ENCODE data around the gene PRXL2A.

The PRXL2A gene

DNA sequence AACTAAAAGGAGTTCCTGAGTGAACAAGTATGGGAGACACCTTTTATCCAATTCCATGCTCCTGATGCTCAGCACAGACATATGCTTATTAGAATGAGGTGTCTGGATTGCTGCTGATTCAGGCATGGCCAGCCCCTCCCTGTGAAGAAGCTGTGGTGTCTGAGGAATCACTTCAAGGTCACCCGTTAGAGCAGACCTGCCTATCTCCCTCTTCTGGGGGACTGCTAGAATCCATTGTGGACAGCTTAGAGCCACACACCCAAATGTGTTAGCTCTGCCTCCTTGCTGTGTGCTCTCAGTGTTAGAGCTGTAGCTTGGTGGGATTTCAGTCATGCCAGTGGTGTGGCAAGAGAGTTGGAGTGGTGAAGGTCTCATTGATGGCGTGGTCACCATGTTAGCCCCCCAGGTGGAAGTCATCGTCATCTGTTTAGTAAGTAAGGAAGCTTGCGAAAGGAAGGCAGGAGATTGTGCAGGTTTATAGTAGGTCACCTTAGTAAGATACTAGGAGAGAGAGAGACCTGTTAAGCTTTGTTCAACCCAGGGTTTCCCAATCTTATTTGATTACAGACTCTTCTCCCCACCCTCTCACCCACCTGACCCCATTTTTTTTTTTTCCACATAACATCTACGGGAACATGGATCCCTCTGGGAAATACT, 12.8 kb downstream of the PRXL2A start:
- in situ Hi-C loops (cut with HindIII; ENCODE audit: low pct_ligation_motif_present, low sequenced_read_pairs) = no loop called here
- Histone ChIP-seq H3K4me3 (ENCODE audit: low read depth, low read length) (no peak overlapping the region), H3K36me3 (replicated peaks) (no peaks in the 10 kb centered on the region), H3K27me3 (replicated peaks) (no peaks in the 10 kb centered on the region), H3K27ac (no peak overlapping the region)
- no peak for DNase-seq
- TF ChIP-seq, protein P1, sequence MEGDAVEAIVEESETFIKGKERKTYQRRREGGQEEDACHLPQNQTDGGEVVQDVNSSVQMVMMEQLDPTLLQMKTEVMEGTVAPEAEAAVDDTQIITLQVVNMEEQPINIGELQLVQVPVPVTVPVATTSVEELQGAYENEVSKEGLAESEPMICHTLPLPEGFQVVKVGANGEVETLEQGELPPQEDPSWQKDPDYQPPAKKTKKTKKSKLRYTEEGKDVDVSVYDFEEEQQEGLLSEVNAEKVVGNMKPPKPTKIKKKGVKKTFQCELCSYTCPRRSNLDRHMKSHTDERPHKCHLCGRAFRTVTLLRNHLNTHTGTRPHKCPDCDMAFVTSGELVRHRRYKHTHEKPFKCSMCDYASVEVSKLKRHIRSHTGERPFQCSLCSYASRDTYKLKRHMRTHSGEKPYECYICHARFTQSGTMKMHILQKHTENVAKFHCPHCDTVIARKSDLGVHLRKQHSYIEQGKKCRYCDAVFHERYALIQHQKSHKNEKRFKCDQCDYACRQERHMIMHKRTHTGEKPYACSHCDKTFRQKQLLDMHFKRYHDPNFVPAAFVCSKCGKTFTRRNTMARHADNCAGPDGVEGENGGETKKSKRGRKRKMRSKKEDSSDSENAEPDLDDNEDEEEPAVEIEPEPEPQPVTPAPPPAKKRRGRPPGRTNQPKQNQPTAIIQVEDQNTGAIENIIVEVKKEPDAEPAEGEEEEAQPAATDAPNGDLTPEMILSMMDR (IDR thresholded peaks at IDR 0.05; ENCODE audit: low read depth, low read length, missing control alignments) = no peak

DNA sequence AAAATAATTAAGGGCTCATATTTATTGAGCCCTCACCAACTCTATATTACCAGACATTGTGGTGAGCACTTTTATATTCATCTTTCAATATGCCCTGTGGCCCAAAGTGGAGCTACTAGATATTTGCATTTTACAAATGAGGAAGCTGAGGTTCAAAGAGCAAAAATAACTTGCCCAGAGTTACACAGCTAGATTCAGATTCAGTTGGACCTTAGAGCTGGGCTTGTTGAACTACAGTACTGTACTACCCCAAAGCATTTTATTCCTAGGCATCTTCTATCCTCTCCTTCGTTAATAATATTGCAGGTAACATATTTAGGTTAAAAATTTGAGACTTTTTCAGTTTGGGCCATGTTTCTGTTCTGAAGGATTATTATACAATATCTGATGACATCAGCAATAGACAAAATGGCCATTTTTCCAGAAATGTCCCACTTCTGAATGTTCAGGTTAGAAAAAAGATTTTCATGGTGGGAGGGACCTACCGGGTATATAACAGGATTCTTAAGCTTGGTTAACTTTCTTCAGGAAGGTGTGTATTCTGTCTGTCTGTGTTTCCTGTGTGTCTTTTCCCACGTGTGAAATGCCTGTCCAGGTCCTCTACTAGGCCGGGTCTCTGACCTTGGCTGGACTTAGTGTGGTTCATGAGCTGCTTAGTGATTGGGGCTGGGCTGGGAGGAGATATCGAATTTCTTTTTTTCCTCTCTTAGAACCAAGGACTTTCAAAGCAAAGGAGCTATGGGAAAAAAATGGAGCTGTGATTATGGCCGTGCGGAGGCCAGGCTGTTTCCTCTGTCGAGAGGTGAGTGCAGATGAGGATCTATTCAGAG, 13.6 kb downstream of the PRXL2A start:
- Histone ChIP-seq H3K27me3 (replicated peaks) (no peaks in the 10 kb centered on the region), H3K36me3 (replicated peaks) (no peaks in the 10 kb centered on the region), H3K27ac (no peak overlapping the region), H3K4me3 (ENCODE audit: low read depth, low read length) (no peak overlapping the region)
- DNase-seq = no peak
- TF ChIP-seq, protein P1 (IDR thresholded peaks at IDR 0.05; ENCODE audit: low read depth, low read length, missing control alignments) = no peak
- in situ Hi-C loops (cut with HindIII; ENCODE audit: low pct_ligation_motif_present, low sequenced_read_pairs) = no loop called here

DNA sequence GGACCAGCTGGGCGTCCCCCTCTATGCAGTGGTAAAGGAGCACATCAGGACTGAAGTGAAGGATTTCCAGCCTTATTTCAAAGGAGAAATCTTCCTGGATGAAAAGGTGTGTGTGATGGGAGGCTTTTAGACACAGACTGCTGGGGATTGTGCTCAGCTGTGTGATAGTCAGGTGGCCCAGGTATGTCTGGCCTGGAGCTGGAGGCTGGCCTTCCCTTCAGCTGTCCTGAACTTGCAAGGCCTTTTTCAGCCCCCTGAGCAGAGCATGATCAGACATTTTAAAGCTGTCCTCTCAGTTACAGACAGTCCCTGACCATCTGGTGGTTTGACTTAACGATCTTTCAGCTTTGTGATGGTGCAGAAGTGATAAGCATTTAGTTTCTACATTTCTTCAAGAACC, 17.6 kb downstream of the PRXL2A start:
- Histone ChIP-seq H3K27ac (no peak overlapping the region), H3K36me3 (replicated peaks) (no peaks in the 10 kb centered on the region), H3K4me3 (ENCODE audit: low read depth, low read length) (no peak overlapping the region), H3K27me3 (replicated peaks) (no peaks in the 10 kb centered on the region)
- DNase-seq = no peak
- in situ Hi-C loops (cut with HindIII; ENCODE audit: low pct_ligation_motif_present, low sequenced_read_pairs) = no loop called here
- TF ChIP-seq, protein P1 (IDR thresholded peaks at IDR 0.05; ENCODE audit: low read depth, low read length, missing control alignments) = no peak

DNA sequence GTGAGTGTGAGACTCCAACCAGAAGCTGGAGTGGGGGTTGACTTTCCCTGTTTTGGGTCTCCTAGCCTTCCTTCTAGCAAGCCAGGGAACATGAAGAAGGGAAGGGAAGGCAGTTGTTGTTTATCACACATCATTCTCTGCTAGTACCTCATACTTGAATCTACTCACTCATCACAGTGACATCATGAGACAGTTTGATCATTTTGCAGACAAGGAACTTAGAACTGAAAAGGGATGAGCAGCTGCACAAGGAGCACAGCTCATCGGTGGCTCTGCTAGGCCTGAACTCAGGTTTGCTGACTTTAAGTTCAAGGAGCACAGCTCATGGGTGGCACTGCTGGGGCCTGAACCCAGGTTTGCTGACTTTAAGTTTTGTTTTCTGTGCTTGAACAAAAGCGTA, 19.2 kb downstream of the PRXL2A start:
- in situ Hi-C loops (cut with HindIII; ENCODE audit: low pct_ligation_motif_present, low sequenced_read_pairs) = no loop called here
- H3K36me3 ChIP-seq (replicated peaks) = no peaks in the 10 kb centered on the region
- DNase-seq = no peak
- H3K27ac ChIP-seq = no peak overlapping the region
- no peak overlapping the region for H3K4me3 ChIP-seq (ENCODE audit: low read depth, low read length)
- H3K27me3 ChIP-seq (replicated peaks) = no peaks in the 10 kb centered on the region
- TF ChIP-seq, protein P1 (IDR thresholded peaks at IDR 0.05; ENCODE audit: low read depth, low read length, missing control alignments) = no peak

DNA sequence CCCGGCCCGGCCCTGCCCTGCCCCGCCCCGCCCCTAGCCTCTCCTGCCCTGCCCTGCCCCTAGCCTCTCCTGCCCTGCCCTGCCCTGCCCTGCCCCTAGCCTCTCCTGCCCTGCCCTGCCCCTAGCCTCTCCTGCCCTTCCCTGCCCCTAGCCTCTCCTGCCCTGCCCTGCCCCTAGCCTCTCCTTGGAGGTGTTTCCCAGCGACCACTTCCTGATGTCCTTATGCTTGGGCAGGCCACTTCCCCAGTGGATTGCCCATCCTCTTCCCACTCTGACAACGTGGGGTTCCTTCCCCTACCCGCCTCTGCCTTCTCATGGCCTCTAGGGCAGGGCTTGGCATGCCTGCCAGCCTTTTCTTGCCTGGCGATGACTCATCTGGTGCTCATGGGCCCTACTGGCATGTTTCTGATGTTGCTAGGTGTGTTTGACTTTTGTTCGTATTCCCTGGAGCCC, 21.2 kb downstream of the PRXL2A start:
- no peak overlapping the region for H3K27ac ChIP-seq

More for the DNA sequence above, 21.2 kb downstream of the PRXL2A start:
- no peaks in the 10 kb centered on the region for H3K27me3 ChIP-seq (replicated peaks)
- in situ Hi-C loops (cut with HindIII; ENCODE audit: low pct_ligation_motif_present, low sequenced_read_pairs) = no loop called here
- TF ChIP-seq, protein P1 (IDR thresholded peaks at IDR 0.05; ENCODE audit: low read depth, low read length, missing control alignments) = no peak
- no peak overlapping the region for H3K4me3 ChIP-seq (ENCODE audit: low read depth, low read length)
- no peaks in the 10 kb centered on the region for H3K36me3 ChIP-seq (replicated peaks)
- DNase-seq = no peak

Measured in brain microvascular endothelial cell (primary cell).